ENCODE measurements around the gene ARHGEF17.

- TF ChIP-seq POLR2AphosphoS5 (IDR thresholded peaks at IDR 0.05; ENCODE audit: low read depth, low read length): no peak
- TF ChIP-seq, protein P1, sequence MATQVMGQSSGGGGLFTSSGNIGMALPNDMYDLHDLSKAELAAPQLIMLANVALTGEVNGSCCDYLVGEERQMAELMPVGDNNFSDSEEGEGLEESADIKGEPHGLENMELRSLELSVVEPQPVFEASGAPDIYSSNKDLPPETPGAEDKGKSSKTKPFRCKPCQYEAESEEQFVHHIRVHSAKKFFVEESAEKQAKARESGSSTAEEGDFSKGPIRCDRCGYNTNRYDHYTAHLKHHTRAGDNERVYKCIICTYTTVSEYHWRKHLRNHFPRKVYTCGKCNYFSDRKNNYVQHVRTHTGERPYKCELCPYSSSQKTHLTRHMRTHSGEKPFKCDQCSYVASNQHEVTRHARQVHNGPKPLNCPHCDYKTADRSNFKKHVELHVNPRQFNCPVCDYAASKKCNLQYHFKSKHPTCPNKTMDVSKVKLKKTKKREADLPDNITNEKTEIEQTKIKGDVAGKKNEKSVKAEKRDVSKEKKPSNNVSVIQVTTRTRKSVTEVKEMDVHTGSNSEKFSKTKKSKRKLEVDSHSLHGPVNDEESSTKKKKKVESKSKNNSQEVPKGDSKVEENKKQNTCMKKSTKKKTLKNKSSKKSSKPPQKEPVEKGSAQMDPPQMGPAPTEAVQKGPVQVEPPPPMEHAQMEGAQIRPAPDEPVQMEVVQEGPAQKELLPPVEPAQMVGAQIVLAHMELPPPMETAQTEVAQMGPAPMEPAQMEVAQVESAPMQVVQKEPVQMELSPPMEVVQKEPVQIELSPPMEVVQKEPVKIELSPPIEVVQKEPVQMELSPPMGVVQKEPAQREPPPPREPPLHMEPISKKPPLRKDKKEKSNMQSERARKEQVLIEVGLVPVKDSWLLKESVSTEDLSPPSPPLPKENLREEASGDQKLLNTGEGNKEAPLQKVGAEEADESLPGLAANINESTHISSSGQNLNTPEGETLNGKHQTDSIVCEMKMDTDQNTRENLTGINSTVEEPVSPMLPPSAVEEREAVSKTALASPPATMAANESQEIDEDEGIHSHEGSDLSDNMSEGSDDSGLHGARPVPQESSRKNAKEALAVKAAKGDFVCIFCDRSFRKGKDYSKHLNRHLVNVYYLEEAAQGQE (IDR thresholded peaks at IDR 0.05; ENCODE audit: insufficient read depth in 1 of 2, low read depth in 2 of 2, low read length in 2 of 2): no peak
- TF ChIP-seq TAF1 (IDR thresholded peaks at IDR 0.05; ENCODE audit: borderline replicate concordance, insufficient read depth, low read length): no peak
- no peak for TF ChIP-seq SIN3A (IDR thresholded peaks at IDR 0.05; ENCODE audit: borderline replicate concordance, insufficient read depth, low read length)
- no peak for TF ChIP-seq FOXP2 (optimal IDR thresholded peaks at IDR 0.05; ENCODE audit: borderline replicate concordance, extremely low read depth, extremely low read length, insufficient read depth)
Observed at GRCh38 chr11:73403541-73403940, 95.5 kb downstream of the ARHGEF17 start.
